GM23338 (cell line): ENCODE measurements around the gene FAM118B.

Source experiments
- CTCF ChIP-seq, 2 experiments: fragments of 200-600 bp in 1 of 2; sonication (generic) in 1 of 2; conservative IDR thresholded peaks; 2 replicates each; pipeline versions ENCODE4 v1.5.1 to v1.6.1; 2016 to 2017; ENCODE audit warnings: antibody characterized with exemption in 2 of 2, low read depth in 2 of 2, mild to moderate bottlenecking in 2 of 2, moderate library complexity in 1 of 2
- EZH2 ChIP-seq: fragments of 200-600 bp; sonication (generic); IDR thresholded peaks from one replicate; pipeline ENCODE4 v1.8.0; 2017; ENCODE audit warnings: antibody characterized with exemption, mild to moderate bottlenecking, low read depth; ENCODE audit not compliant: unreplicated experiment
- EZH2phosphoT487 ChIP-seq: fragments of 200-600 bp; sonication (generic); IDR thresholded peaks from one replicate; pipeline ENCODE4 v1.8.1; 2018; ENCODE audit warnings: antibody characterized with exemption; ENCODE audit not compliant: unreplicated experiment
- POLR2AphosphoS5 ChIP-seq: IDR thresholded peaks from 2 replicates; pipeline ENCODE4 v1.6.1; 2016; ENCODE audit warnings: antibody characterized with exemption, low read depth

- TF ChIP-seq EZH2 (no peak), POLR2AphosphoS5 (no peak), CTCF (conservative IDR thresholded peaks at IDR 0.05; ENCODE audit: low read depth in 2 of 2) (no peak), EZH2phosphoT487 (no peak)
Observed at GRCh38 chr11:126284829-126285228, 73.2 kb downstream of the FAM118B start.
